Measurements from ENCODE around the gene RIMKLB.

Gene RIMKLB

GRCh38 chr12:8823565-8824300 lies 125.9 kb downstream of the RIMKLB start:
- H3K4me3 ChIP-seq (ENCODE audit: insufficient read depth, low read depth, low read length), result no peak overlapping the region
- 24 to 29% methylated on average over 7 to 8 of the region's 8 CpGs for WGBS, 2 experiments
- peaks cover 1% of the 10 kb centered on the region for H3K4me1 ChIP-seq (ENCODE audit: control insufficient read depth, insufficient read depth, low read length)

GRCh38 chr12:8827551-8828256 lies 129.9 kb downstream of the RIMKLB start:
- Histone ChIP-seq H3K36me3 (ENCODE audit: control insufficient read depth, insufficient read depth, low read length) (no peaks in the 10 kb centered on the region), H3K4me1 (ENCODE audit: control insufficient read depth, insufficient read depth, low read length) (peaks cover 2% of the 10 kb centered on the region), H3K9me3 (ENCODE audit: control insufficient read depth, low read length) (no peaks in the 10 kb centered on the region), H3K27me3 (ENCODE audit: control insufficient read depth, insufficient read depth, low read length, poor library complexity, severe bottlenecking) (no peaks in the 10 kb centered on the region), H3K4me3 (ENCODE audit: insufficient read depth, low read depth, low read length) (no peak overlapping the region), H3K27ac (ENCODE audit: insufficient read depth, low read depth, low read length, poor library complexity, severe bottlenecking) (no peak overlapping the region)
- 94 to 96% methylated on average over 4 of the region's 4 CpGs for WGBS, 2 experiments

More at GRCh38 chr12:8823565-8824300, 125.9 kb downstream of the RIMKLB start:
- peak overlapping the region; percentile 2 for H3K27ac ChIP-seq (ENCODE audit: insufficient read depth, low read depth, low read length, poor library complexity, severe bottlenecking)
- H3K36me3 ChIP-seq (ENCODE audit: control insufficient read depth, insufficient read depth, low read length), result no peaks in the 10 kb centered on the region
- H3K27me3 ChIP-seq (ENCODE audit: control insufficient read depth, insufficient read depth, low read length, poor library complexity, severe bottlenecking), result no peaks in the 10 kb centered on the region
- H3K9me3 ChIP-seq (ENCODE audit: control insufficient read depth, low read length), result no peaks in the 10 kb centered on the region

- Histone ChIP-seq H3K27me3 (ENCODE audit: control insufficient read depth, insufficient read depth, low read length, poor library complexity, severe bottlenecking) (no peaks in the 10 kb centered on the region), H3K4me1 (ENCODE audit: control insufficient read depth, insufficient read depth, low read length) (peaks cover 2% of the 10 kb centered on the region), H3K27ac (ENCODE audit: insufficient read depth, low read depth, low read length, poor library complexity, severe bottlenecking) (no peak overlapping the region), H3K9me3 (ENCODE audit: control insufficient read depth, low read length) (no peaks in the 10 kb centered on the region), H3K4me3 (ENCODE audit: insufficient read depth, low read depth, low read length) (no peak overlapping the region), H3K36me3 (ENCODE audit: control insufficient read depth, insufficient read depth, low read length) (no peaks in the 10 kb centered on the region)
- whole genome bisulfite sequencing, 2 experiments, result 76 to 77% methylated on average over 9 of the region's 9 CpGs
Observed at GRCh38 chr12:8828257-8829124, 130.7 kb downstream of the RIMKLB start.

- Histone ChIP-seq H3K4me3 (ENCODE audit: insufficient read depth, low read depth, low read length) (no peak overlapping the region), H3K36me3 (ENCODE audit: control insufficient read depth, insufficient read depth, low read length) (no peaks in the 10 kb centered on the region), H3K27ac (ENCODE audit: insufficient read depth, low read depth, low read length, poor library complexity, severe bottlenecking) (no peak overlapping the region), H3K4me1 (ENCODE audit: control insufficient read depth, insufficient read depth, low read length) (peaks cover 3% of the 10 kb centered on the region), H3K9me3 (ENCODE audit: control insufficient read depth, low read length) (no peaks in the 10 kb centered on the region), H3K27me3 (ENCODE audit: control insufficient read depth, insufficient read depth, low read length, poor library complexity, severe bottlenecking) (no peaks in the 10 kb centered on the region)
- WGBS, 2 experiments, result 85% methylated on average over 5 of the region's 5 CpGs
Observed at GRCh38 chr12:8829125-8829518, 131.3 kb downstream of the RIMKLB start.

GRCh38 chr12:8829621-8830020 lies 131.8 kb downstream of the RIMKLB start:
- Histone ChIP-seq H3K9me3 (ENCODE audit: control insufficient read depth, low read length) (no peaks in the 10 kb centered on the region), H3K36me3 (ENCODE audit: control insufficient read depth, insufficient read depth, low read length) (no peaks in the 10 kb centered on the region), H3K27me3 (ENCODE audit: control insufficient read depth, insufficient read depth, low read length, poor library complexity, severe bottlenecking) (no peaks in the 10 kb centered on the region), H3K4me1 (ENCODE audit: control insufficient read depth, insufficient read depth, low read length) (peaks cover 8% of the 10 kb centered on the region), H3K4me3 (ENCODE audit: insufficient read depth, low read depth, low read length) (no peak overlapping the region), H3K27ac (ENCODE audit: insufficient read depth, low read depth, low read length, poor library complexity, severe bottlenecking) (no peak overlapping the region)
- WGBS, 2 experiments, result 93% methylated on average over 7 of the region's 7 CpGs

- 79 to 87% methylated on average over 9 of the region's 9 CpGs for WGBS, 2 experiments
- no peaks in the 10 kb centered on the region for H3K36me3 ChIP-seq (ENCODE audit: control insufficient read depth, insufficient read depth, low read length)
- no peak overlapping the region for H3K4me3 ChIP-seq (ENCODE audit: insufficient read depth, low read depth, low read length)
- no peak overlapping the region for H3K27ac ChIP-seq (ENCODE audit: insufficient read depth, low read depth, low read length, poor library complexity, severe bottlenecking)
- no peaks in the 10 kb centered on the region for H3K27me3 ChIP-seq (ENCODE audit: control insufficient read depth, insufficient read depth, low read length, poor library complexity, severe bottlenecking)
- peaks cover 8% of the 10 kb centered on the region for H3K4me1 ChIP-seq (ENCODE audit: control insufficient read depth, insufficient read depth, low read length)
- no peaks in the 10 kb centered on the region for H3K9me3 ChIP-seq (ENCODE audit: control insufficient read depth, low read length)
Observed at GRCh38 chr12:8831116-8831515, 133.3 kb downstream of the RIMKLB start.

GRCh38 chr12:8832500-8832899 lies 134.7 kb downstream of the RIMKLB start:
- Histone ChIP-seq H3K36me3 (ENCODE audit: control insufficient read depth, insufficient read depth, low read length) (no peaks in the 10 kb centered on the region), H3K27me3 (ENCODE audit: control insufficient read depth, insufficient read depth, low read length, poor library complexity, severe bottlenecking) (no peaks in the 10 kb centered on the region), H3K9me3 (ENCODE audit: control insufficient read depth, low read length) (no peaks in the 10 kb centered on the region), H3K27ac (ENCODE audit: insufficient read depth, low read depth, low read length, poor library complexity, severe bottlenecking) (no peak overlapping the region), H3K4me3 (ENCODE audit: insufficient read depth, low read depth, low read length) (no peak overlapping the region), H3K4me1 (ENCODE audit: control insufficient read depth, insufficient read depth, low read length) (peaks cover 8% of the 10 kb centered on the region)
- WGBS, 2 experiments, result 90% methylated on average over 6 of the region's 6 CpGs
